Upper lobe of left lung (tissue), 6 donors: Measurements from ENCODE around the gene PCSK1. TPM values are rescaled to one million over a fixed set of nuclear protein-coding genes. Genes with fewer than 3 reads are reported as not detected.

Experiments used
- ATAC-seq, 2 donors: fragments of 200-7000 bp; cut with Tn5 transposase; one replicate each; pipeline ENCODE4 v1.9.1; 2022; ENCODE audit warnings: mild to moderate bottlenecking in 2 of 2, moderate library complexity in 2 of 2; ENCODE audit not compliant: low FRiP score in 2 of 2
- DNase-seq, 2 donors: peaks; one replicate each; pipeline ENCODE4 v3.0.0-alpha.2; 2019 to 2020
- H3K27ac ChIP-seq, 4 donors: fragments of 200-600 bp; sonication (generic); one replicate each; pipeline ENCODE4 v1.5.1; 2016 to 2019
- H3K27me3 ChIP-seq, 4 donors: fragments of 200-600 bp; sonication (generic); one replicate each; pipeline ENCODE4 v1.5.1; 2017 to 2019
- H3K36me3 ChIP-seq, 4 donors: fragments of 200-600 bp; sonication (generic); one replicate each; pipeline ENCODE4 v1.5.1; 2016 to 2019
- H3K4me1 ChIP-seq, 4 donors: fragments of 200-600 bp; sonication (generic); one replicate each; pipeline ENCODE4 v1.5.1; 2018 to 2019
- H3K4me3 ChIP-seq, 4 donors: fragments of 200-600 bp; sonication (generic); one replicate each; pipeline ENCODE4 v1.5.1; 2017 to 2019; ENCODE audit warnings: mild to moderate bottlenecking in 2 of 4, moderate library complexity in 1 of 4
- H3K9me3 ChIP-seq, 4 donors: fragments of 200-600 bp; sonication (generic); one replicate each; pipeline ENCODE4 v1.5.1; 2018 to 2019
- EP300 ChIP-seq, 4 donors: sonication (generic); formaldehyde crosslinking; IDR thresholded peaks; one replicate each; pipeline ENCODE4 v1.5.1; 2017; ENCODE audit warnings: antibody characterized with exemption in 4 of 4, control low read depth in 2 of 4
- POLR2A ChIP-seq, 4 donors: fragments of 450-650 bp; IDR thresholded peaks; one replicate each; pipeline ENCODE4 v1.5.1; 2016 to 2017; ENCODE audit warnings: antibody characterized with exemption in 4 of 4, mild to moderate bottlenecking in 2 of 4
- POLR2AphosphoS5 ChIP-seq, 2 donors: sonication (generic); formaldehyde crosslinking; IDR thresholded peaks; one replicate each; pipeline ENCODE4 v1.5.1; 2017; ENCODE audit warnings: antibody characterized with exemption in 2 of 2
- WGBS, 2 donors: methylation state at CpG; one replicate each; pipeline ENCODE4 v1.1.5; 2017 to 2018; 5-methylcytosine and 5-hydroxymethylcytosine counted together
- total RNA-seq, 6 donors: library from RNA; depleted of rRNA in 4 of 6; stranded (reverse); fragments of >200 nt in 4 of 6; gene quantifications; one replicate each; pipeline versions ENCODE4 v1.1.0 to v1.2.1, GENCODE V29; 2016 to 2021
- TF ChIP-seq, protein P1 (sequence below), 6 experiments: fragments of 450-650 bp in 4 of 6; fragments of 200-600 bp in 2 of 6; sonication (generic) in 2 of 6; IDR thresholded peaks; one replicate each; pipeline ENCODE4 v1.5.1; 2016 to 2019; ENCODE audit warnings: antibody characterized with exemption in 6 of 6
- donor health status: DM: no; HTN: no; CAD: no; lungs with moderate emphysema.
- donor health status: DM: no; HTN: yes; CAD: no; lungs with severe emphysema.

The PCSK1 gene
- total RNA-seq, result under 1 TPM in 3 of 6 donors, not detected in 3; 0.20 to 0.79 (median 0.24) TPM

DNA sequence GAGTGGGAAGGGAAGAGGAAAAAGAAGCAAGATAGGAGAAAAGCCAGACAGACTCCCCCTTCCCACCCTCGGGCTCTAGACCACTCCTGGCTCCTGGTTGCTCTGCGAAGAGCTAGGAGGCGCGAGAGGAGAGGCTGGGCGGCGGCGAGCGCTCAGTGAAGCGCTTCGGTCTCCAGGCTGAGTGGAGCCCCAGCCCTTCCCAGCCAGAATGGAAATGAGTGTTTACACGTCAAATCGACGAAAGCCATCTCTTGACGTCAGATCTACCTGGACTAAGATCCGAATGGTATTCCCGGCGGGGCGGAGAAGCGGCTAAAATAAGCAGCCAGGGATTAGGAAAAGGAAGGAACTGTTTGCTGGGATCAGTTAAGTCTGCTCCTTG lies at the start of gene PCSK1:
PCSK1 (minus strand) TSS at position 183 of the 382 bp plus-strand sequence. CDS start 206 bp downstream, outside the sequence.
- TF ChIP-seq, protein P1, sequence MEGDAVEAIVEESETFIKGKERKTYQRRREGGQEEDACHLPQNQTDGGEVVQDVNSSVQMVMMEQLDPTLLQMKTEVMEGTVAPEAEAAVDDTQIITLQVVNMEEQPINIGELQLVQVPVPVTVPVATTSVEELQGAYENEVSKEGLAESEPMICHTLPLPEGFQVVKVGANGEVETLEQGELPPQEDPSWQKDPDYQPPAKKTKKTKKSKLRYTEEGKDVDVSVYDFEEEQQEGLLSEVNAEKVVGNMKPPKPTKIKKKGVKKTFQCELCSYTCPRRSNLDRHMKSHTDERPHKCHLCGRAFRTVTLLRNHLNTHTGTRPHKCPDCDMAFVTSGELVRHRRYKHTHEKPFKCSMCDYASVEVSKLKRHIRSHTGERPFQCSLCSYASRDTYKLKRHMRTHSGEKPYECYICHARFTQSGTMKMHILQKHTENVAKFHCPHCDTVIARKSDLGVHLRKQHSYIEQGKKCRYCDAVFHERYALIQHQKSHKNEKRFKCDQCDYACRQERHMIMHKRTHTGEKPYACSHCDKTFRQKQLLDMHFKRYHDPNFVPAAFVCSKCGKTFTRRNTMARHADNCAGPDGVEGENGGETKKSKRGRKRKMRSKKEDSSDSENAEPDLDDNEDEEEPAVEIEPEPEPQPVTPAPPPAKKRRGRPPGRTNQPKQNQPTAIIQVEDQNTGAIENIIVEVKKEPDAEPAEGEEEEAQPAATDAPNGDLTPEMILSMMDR (IDR thresholded peaks at IDR 0.05), result no peak
- TF ChIP-seq POLR2AphosphoS5 (IDR thresholded peaks at IDR 0.05) (no peak), EP300 (IDR thresholded peaks at IDR 0.05) (no peak), POLR2A (IDR thresholded peaks at IDR 0.05) (no peak)
- no peaks in the 10 kb centered on the region for H3K9me3 ChIP-seq
- peaks cover 0 to 22% (median 12%) of the 10 kb centered on the region in 4 donors for H3K27me3 ChIP-seq
- H3K4me3 ChIP-seq, result peak within 1 kb of the TSS in 1 of 4 donors; percentile 3
- H3K4me1 ChIP-seq, result peaks cover 11 to 27% (median 14%) of the 10 kb centered on the region in 4 donors
- ATAC-seq (no peak), DNase-seq (peak in 1 of 2 donors; percentile 34)
- WGBS, 2 donors, result 7 to 10% methylated on average over 19 of the region's 19 CpGs
- H3K36me3 ChIP-seq, result no peaks in the 10 kb centered on the region
- no peak within 1 kb of the TSS for H3K27ac ChIP-seq

DNA sequence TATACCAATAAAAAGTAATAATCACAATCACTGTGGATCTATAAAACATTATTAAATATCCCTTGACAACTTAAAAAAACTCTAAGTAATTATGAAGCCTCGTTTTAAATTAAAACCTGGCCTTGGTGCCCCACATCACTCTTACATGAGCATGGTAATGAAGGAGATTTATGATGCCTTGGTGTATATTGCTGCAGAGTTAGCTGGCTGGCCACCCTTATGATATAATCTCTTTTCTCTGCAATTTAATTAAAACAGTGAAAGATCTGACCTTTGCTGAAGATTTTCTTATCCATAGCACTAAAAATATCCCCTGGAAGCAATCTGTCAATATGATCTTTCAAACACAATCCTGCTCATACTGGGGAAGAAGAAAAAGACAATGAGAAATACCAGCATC lies 48.8 kb upstream of the PCSK1 start:
- no peak for TF ChIP-seq EP300 (IDR thresholded peaks at IDR 0.05)
- TF ChIP-seq, protein P1 (IDR thresholded peaks at IDR 0.05), result no peak
- TF ChIP-seq POLR2AphosphoS5 (IDR thresholded peaks at IDR 0.05), result no peak
- no peak for TF ChIP-seq POLR2A (IDR thresholded peaks at IDR 0.05)
- WGBS, 2 donors, result 26 to 32% methylated on average over 1 of the region's 1 CpG
- no peaks in the 10 kb centered on the region for H3K4me1 ChIP-seq
- H3K36me3 ChIP-seq, result no peaks in the 10 kb centered on the region
- no peak overlapping the region for H3K27ac ChIP-seq
- no peak for DNase-seq
- no peaks in the 10 kb centered on the region for H3K9me3 ChIP-seq
- no peaks in the 10 kb centered on the region for H3K27me3 ChIP-seq
- H3K4me3 ChIP-seq, result no peak overlapping the region
- no peak for ATAC-seq

DNA sequence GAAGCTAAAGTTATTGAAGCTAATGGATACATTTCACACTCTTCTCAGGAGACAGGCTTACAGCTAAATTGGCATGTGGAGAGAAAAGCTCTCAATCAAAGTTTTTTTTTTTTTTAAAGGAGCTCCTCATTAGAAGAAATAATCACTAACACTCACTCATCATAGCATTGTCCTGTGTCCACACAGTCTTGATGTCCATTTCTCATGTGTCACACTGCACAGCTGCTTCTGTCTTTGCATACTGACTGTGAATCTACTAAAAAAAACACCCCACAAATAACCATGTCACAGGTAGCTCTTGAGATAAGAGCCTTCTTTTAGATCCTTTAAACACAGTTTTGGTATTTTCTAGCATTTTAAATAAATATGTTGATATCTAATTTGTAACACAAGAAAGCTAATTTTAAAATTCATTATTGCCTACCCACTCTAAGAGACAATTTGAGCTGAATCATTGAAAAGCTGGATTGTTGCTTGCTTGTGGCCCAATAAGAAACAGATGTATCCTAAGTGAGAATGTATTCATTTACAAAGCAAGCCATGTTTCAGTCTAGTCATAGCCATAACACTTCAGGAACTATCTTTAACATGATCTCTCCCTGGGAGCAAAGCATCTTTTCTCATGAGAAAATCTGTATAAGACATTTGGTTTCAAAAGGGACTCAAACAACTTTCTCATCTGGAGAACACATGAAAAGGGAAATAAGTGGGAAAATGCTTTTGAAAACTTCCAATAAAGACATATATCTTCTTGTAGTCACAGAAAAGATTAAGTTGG lies 48.1 kb upstream of the PCSK1 start:
- Histone ChIP-seq H3K9me3 (no peaks in the 10 kb centered on the region), H3K27me3 (no peaks in the 10 kb centered on the region), H3K27ac (no peak overlapping the region), H3K36me3 (no peaks in the 10 kb centered on the region), H3K4me1 (no peaks in the 10 kb centered on the region), H3K4me3 (no peak overlapping the region)
- no peak for TF ChIP-seq POLR2A (IDR thresholded peaks at IDR 0.05)
- TF ChIP-seq EP300 (IDR thresholded peaks at IDR 0.05), result no peak
- no peak for TF ChIP-seq POLR2AphosphoS5 (IDR thresholded peaks at IDR 0.05)
- TF ChIP-seq, protein P1 (IDR thresholded peaks at IDR 0.05), result no peak
- DNase-seq, result no peak
- no peak for ATAC-seq

DNA sequence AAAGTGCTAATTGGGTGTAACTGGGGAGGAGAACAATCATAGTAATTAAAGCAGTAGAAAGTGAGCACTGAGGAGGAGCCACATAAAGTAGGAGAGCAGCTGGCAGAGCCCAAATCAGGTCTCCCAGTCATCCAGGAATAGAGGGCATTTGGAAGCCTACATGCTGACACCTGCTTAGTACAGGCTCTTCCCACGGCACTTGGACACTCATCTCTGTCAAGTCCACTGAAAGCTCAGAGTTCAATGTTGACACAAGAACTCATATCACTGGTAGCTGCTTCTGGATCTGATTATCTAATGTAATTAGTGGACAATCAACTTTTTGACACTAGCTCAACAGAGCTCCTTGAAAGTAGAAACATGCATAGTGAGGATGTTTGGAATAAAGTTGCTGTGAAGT lies 45.9 kb upstream of the PCSK1 start:
- no peak for ATAC-seq
- TF ChIP-seq, protein P1 (IDR thresholded peaks at IDR 0.05), result no peak
- TF ChIP-seq POLR2AphosphoS5 (IDR thresholded peaks at IDR 0.05) (no peak), POLR2A (IDR thresholded peaks at IDR 0.05) (no peak), EP300 (IDR thresholded peaks at IDR 0.05) (no peak)

DNA sequence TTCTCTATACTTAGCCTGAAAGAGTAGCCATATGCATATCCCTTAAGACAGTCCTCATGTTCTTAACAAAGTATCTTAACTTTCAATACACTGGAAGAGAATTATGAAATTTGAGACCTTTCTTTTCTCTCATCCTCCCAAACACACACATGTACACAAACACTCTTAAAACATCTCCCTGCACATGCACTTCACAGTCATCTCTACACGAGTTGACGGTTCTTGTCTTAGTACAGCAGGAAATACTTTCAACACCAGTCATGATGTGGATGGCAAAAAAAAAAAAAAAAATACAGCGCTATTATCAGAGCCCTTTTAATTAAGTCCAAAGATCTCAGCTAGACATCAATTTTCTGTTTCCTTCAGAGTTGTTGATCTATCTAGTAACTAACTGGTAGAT lies 43.6 kb upstream of the PCSK1 start:
- H3K27ac ChIP-seq, result no peak overlapping the region
- TF ChIP-seq, protein P1 (IDR thresholded peaks at IDR 0.05), result no peak
- no peak for TF ChIP-seq POLR2AphosphoS5 (IDR thresholded peaks at IDR 0.05)
- TF ChIP-seq POLR2A (IDR thresholded peaks at IDR 0.05), result no peak
- no peak for TF ChIP-seq EP300 (IDR thresholded peaks at IDR 0.05)
- H3K27me3 ChIP-seq, result no peaks in the 10 kb centered on the region
- DNase-seq (no peak), ATAC-seq (no peak)
- no peak overlapping the region for H3K4me3 ChIP-seq
- WGBS, 2 donors, result 53 to 66% methylated on average over 3 of the region's 3 CpGs
- H3K4me1 ChIP-seq, result no peaks in the 10 kb centered on the region
- H3K9me3 ChIP-seq, result no peaks in the 10 kb centered on the region
- H3K36me3 ChIP-seq, result no peaks in the 10 kb centered on the region

More for the DNA sequence above, 45.9 kb upstream of the PCSK1 start:
- DNase-seq, result no peak
- WGBS, 2 donors, result 48 to 50% methylated on average over 1 of the region's 1 CpG
- Histone ChIP-seq H3K27ac (no peak overlapping the region), H3K27me3 (no peaks in the 10 kb centered on the region), H3K36me3 (no peaks in the 10 kb centered on the region), H3K4me3 (no peak overlapping the region), H3K9me3 (no peaks in the 10 kb centered on the region), H3K4me1 (no peaks in the 10 kb centered on the region)
